ENCODE results near the gene TBK1.
"Not testable (repeated sequence)": the region's sequence is repeated elsewhere in the genome, so short reads cannot be mapped to it uniquely, and the experiment has no call there.

The TBK1 gene

DNA sequence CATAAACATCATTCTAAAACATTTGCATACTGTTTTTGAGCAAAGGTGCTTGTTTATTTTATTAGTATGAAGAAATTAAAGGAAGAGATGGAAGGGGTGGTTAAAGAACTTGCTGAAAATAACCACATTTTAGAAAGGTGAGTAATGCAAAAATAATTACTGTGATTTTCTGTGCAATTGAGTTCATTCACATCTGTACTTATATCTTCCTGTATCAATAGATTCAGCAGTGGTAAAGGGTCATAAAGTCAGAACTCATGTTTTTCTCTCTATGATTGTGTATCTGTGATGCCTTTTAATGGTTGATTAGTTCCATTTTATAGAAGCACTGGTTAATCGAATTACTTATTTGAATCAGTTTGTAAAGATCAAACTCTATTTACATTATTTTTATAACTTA lies 46.0 kb downstream of the TBK1 start:
- no peak for DNase-seq

DNA sequence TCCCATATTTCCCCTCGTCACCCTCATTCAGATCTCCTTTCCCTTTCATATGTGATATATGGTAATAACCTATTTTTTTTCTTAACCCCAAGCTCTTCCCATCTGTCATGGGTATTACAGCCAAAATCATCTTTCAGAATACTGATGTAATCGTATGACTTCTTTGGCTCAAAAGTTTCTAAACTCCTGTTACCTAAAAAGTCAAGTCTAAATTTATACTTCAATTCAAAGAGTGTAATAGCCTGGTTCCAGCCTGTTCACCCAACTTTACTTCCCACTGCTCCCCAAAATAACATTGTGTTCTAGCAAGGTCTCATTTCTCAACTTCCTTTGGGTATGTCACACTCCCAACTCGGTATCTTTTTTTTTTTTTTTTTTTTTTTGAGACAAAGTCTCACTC lies 48.5 kb downstream of the TBK1 start:
- no peak for DNase-seq

GRCh38 chr12:64501486-64501885 lies 49.6 kb downstream of the TBK1 start:
- DNase-seq, result no peak

- no peak for DNase-seq
Measured at GRCh38 chr12:64506955-64507354, 55.0 kb downstream of the TBK1 start.

GRCh38 chr12:64510667-64511066 lies 58.7 kb downstream of the TBK1 start:
- no peak for DNase-seq

DNA sequence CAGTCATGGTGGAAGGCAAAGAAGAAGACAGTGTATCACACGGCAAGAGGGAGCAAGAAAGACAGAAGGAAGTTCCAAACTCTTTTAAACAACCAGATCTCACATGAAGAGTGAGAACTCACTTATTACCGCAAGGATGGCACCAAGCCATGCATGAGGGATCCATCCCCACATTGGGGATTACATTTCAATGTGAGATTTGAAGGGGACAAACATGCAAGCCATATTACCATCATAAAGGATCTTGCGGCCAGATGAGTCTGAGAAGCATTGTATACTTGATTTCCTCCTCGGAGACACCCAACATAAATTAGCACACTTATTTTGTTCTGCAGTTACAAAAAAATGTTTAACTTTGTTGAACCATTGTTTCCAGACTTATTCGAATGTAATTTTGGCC lies 66.5 kb downstream of the TBK1 start:
- no peak for DNase-seq

- no peak for DNase-seq
Measured at GRCh38 chr12:64521833-64522232, 69.9 kb downstream of the TBK1 start.

DNA sequence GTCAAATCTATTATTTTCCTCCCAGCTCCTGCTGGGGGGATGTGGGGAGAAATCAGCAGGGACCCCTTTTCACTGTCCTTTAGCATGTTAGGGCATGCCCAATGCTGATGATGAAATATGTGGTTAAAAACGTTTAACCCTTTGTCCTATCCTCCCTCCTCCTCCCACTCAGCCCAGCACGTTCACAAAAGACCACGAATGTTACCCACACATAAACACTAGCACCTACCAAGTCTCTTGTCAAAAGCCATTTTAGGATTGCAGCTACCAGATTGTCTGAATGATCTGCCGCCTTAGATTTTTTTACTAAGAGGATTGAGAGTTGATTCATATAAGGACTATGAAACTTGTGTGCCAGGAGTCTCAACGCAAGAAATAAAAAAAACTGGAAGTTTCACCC lies 70.4 kb downstream of the TBK1 start:
- DNase-seq, result no peak

GRCh38 chr12:64522807-64523206 lies 70.9 kb downstream of the TBK1 start:
- DNase-seq, result no peak

DNA sequence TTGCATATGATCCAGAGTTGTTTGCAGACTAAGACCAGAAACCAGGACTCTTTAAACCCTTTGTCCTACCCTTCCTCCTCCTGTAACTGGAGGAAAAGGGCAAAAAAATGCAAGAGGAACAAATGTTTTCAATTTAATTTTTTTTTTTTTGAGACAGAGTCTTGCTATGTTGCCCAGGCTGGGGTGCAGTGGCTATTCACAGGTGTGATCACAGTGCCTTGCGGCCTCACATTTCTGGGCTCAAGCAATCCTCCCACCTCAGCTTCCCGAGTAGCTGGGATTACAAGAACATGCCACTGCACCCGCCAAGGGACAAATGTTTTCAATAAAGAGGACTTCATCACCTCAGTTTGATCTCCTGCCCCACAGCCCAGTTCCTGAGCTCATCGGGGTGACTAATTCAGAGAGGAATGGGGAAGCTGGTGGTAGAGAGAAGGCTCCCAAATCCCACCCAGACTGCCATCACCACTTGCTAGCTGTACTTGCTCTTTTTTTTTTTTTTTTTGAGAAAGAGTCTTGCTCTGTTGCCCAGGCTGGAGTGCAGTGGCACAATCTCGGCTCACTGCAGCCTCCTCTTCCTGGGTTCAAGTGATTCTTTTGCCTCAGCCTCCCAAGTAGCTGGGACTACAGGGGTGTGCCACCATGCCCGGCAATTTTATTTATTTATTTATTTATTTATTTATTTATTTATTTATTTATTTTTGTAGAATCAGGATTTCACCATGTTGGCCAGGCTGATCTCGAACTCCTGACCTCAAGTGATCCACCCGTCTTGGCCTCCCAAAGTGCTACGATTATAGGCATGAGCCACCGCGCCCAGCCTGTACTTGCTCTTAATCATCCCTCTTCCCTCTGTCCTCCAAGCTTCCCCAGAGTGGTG lies 71.9 kb downstream of the TBK1 start:
- DNase-seq, result not testable (repeated sequence)

- DNase-seq, result no peak
Measured at GRCh38 chr12:64525461-64526160, 73.7 kb downstream of the TBK1 start.

DNA sequence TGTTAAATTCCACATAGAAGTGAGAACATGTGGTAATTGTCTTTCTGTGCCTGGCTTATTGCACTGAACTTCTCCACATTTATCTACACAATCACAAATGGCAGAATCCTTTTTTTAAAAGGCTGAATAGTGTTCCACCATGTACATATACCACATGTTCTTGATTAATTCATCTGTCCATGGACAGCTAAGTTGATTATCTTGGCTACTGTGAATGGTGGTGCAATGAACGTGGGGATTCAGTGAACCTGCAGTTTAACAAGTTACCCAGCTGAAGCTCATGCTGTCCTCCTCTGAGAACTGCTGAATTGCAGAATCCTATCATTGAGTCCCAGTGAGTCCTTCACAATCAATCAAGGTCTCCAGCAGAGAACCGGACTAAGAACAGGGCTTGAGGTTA lies 74.9 kb downstream of the TBK1 start:
- no peak for DNase-seq

GRCh38 chr12:64528616-64529015 lies 76.7 kb downstream of the TBK1 start:
- DNase-seq, result no peak

DNA sequence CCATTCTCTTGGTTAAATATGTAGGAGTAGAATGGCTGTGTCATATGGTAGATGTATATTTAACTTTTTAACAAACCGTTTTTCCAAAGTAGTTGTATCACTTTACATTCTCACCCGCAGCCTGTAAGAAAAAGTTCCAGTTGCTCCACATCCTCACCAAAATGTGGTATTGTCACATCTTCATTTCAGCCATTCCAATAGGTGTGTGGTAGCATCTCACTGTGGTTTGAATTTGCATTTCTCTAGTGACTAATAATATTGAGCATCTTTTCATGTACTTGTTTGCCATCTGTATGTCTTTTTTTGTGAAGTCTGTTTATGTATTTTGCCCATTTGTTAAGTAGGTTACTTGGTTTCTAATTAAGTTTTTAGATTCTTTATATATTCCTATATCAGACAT lies 78.6 kb downstream of the TBK1 start:
- DNase-seq, result no peak

- DNase-seq, result no peak
Measured at GRCh38 chr12:64531665-64532334, 79.9 kb downstream of the TBK1 start.

DNA sequence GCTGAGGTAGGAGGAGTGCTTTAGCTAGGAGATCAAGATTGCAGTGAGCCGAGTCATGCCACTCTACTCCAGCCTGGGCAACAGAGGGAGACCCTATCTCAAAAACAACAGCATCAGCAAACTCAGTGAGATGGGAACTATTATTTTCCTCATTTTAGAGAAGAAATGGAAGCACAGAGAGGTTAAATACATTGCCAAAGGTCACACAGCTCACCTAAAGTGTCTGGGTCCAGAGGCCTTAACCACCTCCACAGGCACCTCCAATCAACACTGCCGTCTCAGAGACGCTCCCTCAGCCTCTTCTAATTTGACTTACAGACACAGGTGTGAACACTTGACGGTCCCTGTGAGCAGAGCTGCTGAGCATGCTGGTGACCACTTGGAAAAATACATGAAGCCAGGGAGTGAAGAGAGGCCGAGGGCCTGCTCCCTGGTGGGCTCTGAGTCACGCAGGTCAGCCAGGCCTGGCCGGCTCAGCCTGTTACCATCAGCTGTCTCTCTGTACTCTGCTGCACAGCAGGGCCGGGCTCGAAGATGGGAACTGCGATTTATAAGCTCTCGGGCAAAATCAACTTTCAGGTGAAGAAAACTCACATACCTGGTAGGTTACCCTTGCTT lies 80.9 kb downstream of the TBK1 start:
- no peak for DNase-seq

GRCh38 chr12:64534672-64535199 lies 82.8 kb downstream of the TBK1 start:
- DNase-seq, result no peak

DNA sequence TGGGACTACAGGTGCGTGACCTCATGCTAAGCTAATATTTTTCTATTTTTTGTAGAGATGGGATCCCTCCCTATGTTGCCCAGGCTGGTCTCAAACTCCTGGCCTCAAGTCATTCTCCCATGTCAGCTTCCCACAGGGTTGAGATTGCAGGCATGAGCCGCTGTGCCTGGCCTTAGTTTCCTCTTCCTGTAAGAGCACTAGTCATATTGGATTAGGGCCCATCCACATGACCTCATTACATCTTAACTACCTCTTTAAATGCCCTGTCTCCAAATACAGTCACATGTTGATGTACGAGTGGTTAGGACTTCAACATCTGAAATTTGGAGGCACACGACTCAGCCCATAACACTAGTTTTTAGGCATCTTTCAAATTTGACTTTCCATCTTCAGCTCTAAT lies 86.2 kb downstream of the TBK1 start:
- DNase-seq, result no peak

DNA sequence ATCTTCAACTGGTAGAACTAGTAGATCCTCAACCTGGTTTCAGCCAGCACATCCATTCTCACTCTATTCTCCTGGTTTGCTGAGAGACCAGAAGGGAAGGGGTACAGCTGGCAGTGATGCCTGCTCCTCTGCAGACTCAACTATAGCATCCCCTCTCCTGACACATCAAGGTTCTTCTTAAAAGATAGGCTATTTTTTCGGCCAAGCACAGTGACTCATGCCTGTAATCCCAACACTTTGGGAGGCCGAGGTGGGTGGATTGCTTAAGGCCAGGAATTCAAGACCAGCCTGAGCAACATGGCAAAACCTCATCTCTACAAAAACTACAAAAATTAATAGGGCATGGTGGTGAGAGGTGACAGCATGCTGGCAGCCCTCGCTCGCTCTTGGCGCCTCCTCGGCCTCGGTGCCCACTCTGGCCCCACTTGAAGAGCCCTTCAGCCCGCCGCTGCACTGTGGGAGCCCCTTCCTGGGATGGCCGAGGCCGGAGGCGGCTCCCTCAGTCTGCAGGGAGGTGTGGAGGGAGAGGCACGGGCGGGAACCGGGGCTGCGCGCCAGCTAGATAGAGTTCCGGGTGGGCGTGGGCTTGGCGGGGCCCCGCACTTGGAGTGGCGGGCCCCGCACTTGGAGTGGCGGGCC lies 90.6 kb downstream of the TBK1 start:
- not testable (repeated sequence) for DNase-seq

GRCh38 chr12:64544371-64545080 lies 92.6 kb downstream of the TBK1 start:
- no peak for DNase-seq

GRCh38 chr12:64545081-64545382 lies 93.1 kb downstream of the TBK1 start:
- no peak for DNase-seq

GRCh38 chr12:64549108-64549507 lies 97.2 kb downstream of the TBK1 start:
- no peak for DNase-seq

Measured in kidney glomerular epithelial cell (primary cell).